A549 (cell line): Measurements from ENCODE around the gene CDC42EP4.

ENCODE experiments used
- CEBPB ChIP-seq, 2 experiments: fragments of >200 bp in 1 of 2; sonication (Bioruptor Twin) in 1 of 2; formaldehyde crosslinking in 1 of 2; IDR thresholded peaks; 2 replicates each; pipeline ENCODE4 v1.6.1; 2012 to 2016
- POLR2A ChIP-seq: IDR thresholded peaks from 2 replicates; pipeline ENCODE4 v1.6.1; 2012; ENCODE audit warnings: mild to moderate bottlenecking, low read length
- ZSCAN20 ChIP-seq: fragments of 250-450 bp; sonication (Bioruptor Pico); IDR thresholded peaks from 2 replicates; pipeline ENCODE4 v1.8.0; 2022; ENCODE audit warnings: mild to moderate bottlenecking, moderate library complexity
- TF ChIP-seq, protein P1 (sequence below): fragments of >200 bp; sonication (Bioruptor Twin); formaldehyde crosslinking; IDR thresholded peaks from 3 replicates; pipeline ENCODE4 v1.5.1; 2016
- TF ChIP-seq, protein P2 (sequence below): fragments of 450-650 bp; IDR thresholded peaks from 2 replicates; pipeline ENCODE4 v1.6.1; 2014; ENCODE audit warnings: antibody characterized with exemption

DNA sequence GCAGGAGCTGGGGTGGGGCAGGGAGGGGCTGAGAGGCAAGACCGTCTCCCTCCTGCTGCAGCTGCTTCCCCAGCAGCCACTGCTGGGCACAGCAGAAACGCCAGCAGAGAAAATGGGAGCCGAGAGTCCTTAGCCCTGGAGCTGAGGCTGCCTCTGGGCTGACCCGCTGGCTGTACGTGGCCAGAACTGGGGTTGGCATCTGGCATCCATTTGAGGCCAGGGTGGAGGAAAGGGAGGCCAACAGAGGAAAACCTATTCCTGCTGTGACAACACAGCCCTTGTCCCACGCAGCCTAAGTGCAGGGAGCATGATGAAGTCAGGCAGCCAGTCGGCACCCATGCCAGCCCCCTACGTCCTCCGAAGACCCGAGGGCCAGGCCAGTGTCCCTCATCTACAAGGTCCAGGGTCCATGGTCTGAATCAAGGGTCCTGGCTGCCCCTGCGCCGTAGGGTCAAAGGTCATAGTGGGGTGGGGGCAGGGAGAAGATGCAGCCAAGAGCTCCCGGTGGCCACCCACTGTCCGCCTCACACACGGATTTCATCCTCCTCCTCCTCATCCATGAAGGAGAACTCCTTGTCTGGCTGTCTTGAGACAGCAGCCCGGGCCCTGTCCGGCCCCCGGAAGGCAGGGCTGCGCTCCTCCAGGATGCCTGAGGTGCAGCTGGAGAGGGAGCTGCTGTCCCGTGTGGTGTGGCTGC is 26.7 kb downstream of the CDC42EP4 start:
- TF ChIP-seq, protein P1, sequence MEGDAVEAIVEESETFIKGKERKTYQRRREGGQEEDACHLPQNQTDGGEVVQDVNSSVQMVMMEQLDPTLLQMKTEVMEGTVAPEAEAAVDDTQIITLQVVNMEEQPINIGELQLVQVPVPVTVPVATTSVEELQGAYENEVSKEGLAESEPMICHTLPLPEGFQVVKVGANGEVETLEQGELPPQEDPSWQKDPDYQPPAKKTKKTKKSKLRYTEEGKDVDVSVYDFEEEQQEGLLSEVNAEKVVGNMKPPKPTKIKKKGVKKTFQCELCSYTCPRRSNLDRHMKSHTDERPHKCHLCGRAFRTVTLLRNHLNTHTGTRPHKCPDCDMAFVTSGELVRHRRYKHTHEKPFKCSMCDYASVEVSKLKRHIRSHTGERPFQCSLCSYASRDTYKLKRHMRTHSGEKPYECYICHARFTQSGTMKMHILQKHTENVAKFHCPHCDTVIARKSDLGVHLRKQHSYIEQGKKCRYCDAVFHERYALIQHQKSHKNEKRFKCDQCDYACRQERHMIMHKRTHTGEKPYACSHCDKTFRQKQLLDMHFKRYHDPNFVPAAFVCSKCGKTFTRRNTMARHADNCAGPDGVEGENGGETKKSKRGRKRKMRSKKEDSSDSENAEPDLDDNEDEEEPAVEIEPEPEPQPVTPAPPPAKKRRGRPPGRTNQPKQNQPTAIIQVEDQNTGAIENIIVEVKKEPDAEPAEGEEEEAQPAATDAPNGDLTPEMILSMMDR, result no peak
- TF ChIP-seq, protein P2, sequence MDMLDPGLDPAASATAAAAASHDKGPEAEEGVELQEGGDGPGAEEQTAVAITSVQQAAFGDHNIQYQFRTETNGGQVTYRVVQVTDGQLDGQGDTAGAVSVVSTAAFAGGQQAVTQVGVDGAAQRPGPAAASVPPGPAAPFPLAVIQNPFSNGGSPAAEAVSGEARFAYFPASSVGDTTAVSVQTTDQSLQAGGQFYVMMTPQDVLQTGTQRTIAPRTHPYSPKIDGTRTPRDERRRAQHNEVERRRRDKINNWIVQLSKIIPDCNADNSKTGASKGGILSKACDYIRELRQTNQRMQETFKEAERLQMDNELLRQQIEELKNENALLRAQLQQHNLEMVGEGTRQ, result no peak
- TF ChIP-seq POLR2A (no peak), ZSCAN20 (CRISPR knock-in tag) (no peak), CEBPB (IDR thresholded peaks at IDR 0.05) (no peak)
